Naive thymus-derived CD4-positive, alpha-beta T cell (primary cell): ENCODE measurements around the gene APBA2. TPM values are rescaled to one million over a fixed set of nuclear protein-coding genes. Genes with fewer than 3 reads are reported as not detected.
A peak's percentile ranks its signal among the peaks of the same experiment; 100 is the strongest.

Experiments used
- ATAC-seq: fragments of 150-1000 bp; cut with Tn5 transposase; 2 replicates; pipeline ENCODE4 v1.10.0; 2021; ENCODE audit warnings: mild to moderate bottlenecking, moderate library complexity
- CTCF ChIA-PET: fragments of 350-600 bp; sonication (Branson Sonifier 250); formaldehyde crosslinking; loops from one replicate; lab custom pipeline; 2021; ENCODE audit warnings: antibody characterized with exemption; lab: Charles Lee
- POLR2A ChIA-PET: fragments of 350-600 bp; sonication (Branson Sonifier 250); formaldehyde crosslinking; loops from one replicate; lab custom pipeline; 2021; ENCODE audit warnings: antibody characterized with exemption, inconsistent platforms; lab: Charles Lee
- DNase-seq, 9 donors: peaks; one replicate each; pipeline versions ENCODE4 v3.0.0 to v3.0.0-alpha.2; 2020 to 2022; ENCODE audit warnings: mixed read lengths in 1 of 9
- H3K27ac ChIP-seq: one replicate; pipeline ENCODE4 v1.7.0; 2013; ENCODE audit warnings: mild to moderate bottlenecking, low read depth, low read length, moderate library complexity
- H3K27me3 ChIP-seq, 2 donors: one replicate each; pipeline ENCODE4 v1.7.0; 2013; ENCODE audit warnings: low read length in 2 of 2, mild to moderate bottlenecking in 2 of 2, moderate library complexity in 2 of 2; ENCODE audit not compliant: control insufficient read depth in 2 of 2, insufficient read depth in 2 of 2
- H3K36me3 ChIP-seq, 3 experiments: 1 replicate in 2 of 3; 2 replicates in 1 of 3; pipeline ENCODE4 v1.7.0; 2013; ENCODE audit warnings: low read length in 3 of 3, mild to moderate bottlenecking in 3 of 3, moderate library complexity in 1 of 3; ENCODE audit not compliant: insufficient read depth in 3 of 3, control insufficient read depth in 2 of 3
- H3K4me1 ChIP-seq, 2 donors: one replicate each; pipeline ENCODE4 v1.7.0; 2013; ENCODE audit warnings: low read length in 2 of 2, mild to moderate bottlenecking in 2 of 2, moderate library complexity in 1 of 2; ENCODE audit not compliant: control insufficient read depth in 2 of 2, insufficient read depth in 2 of 2
- H3K4me3 ChIP-seq: 2 replicates; pipeline ENCODE4 v1.7.0; 2013; ENCODE audit warnings: mild to moderate bottlenecking, low read length
- H3K9me3 ChIP-seq, 3 experiments: 1 replicate in 2 of 3; 2 replicates in 1 of 3; pipeline ENCODE4 v1.7.0; 2013; ENCODE audit warnings: low read length in 3 of 3; ENCODE audit not compliant: control insufficient read depth in 2 of 3
- H3K27ac Mint-ChIP-seq, 9 donors: one replicate each; pipeline ENCODE4 v1.8.0; 2020 to 2022; ENCODE audit warnings: mixed read lengths in 9 of 9, mild to moderate bottlenecking in 8 of 9, moderate library complexity in 5 of 9, inconsistent platforms in 2 of 9
- H3K27me3 Mint-ChIP-seq, 5 donors: one replicate each; pipeline ENCODE4 v1.8.0; 2021 to 2022; ENCODE audit warnings: mixed read lengths in 5 of 5, mild to moderate bottlenecking in 1 of 5
- H3K36me3 Mint-ChIP-seq, 5 donors: one replicate each; pipeline ENCODE4 v1.8.0; 2020 to 2022; ENCODE audit warnings: mixed read lengths in 5 of 5, mild to moderate bottlenecking in 3 of 5, inconsistent platforms in 1 of 5
- H3K4me1 Mint-ChIP-seq, 7 donors: one replicate each; pipeline ENCODE4 v1.8.0; 2020 to 2022; ENCODE audit warnings: mixed read lengths in 7 of 7, mild to moderate bottlenecking in 3 of 7, inconsistent platforms in 1 of 7
- H3K4me3 Mint-ChIP-seq, 10 donors: one replicate each; pipeline ENCODE4 v1.8.0; 2020 to 2022; ENCODE audit warnings: mild to moderate bottlenecking in 10 of 10, mixed read lengths in 10 of 10, moderate library complexity in 6 of 10, inconsistent platforms in 2 of 10
- H3K9me3 Mint-ChIP-seq, 11 donors: one replicate each; pipeline ENCODE4 v1.8.0; 2020 to 2022; ENCODE audit warnings: mixed read lengths in 11 of 11, mild to moderate bottlenecking in 4 of 11, inconsistent platforms in 1 of 11, moderate library complexity in 1 of 11
- intact Hi-C, 2 donors: fragments of 100-400 bp; cut with micrococcal nuclease; formaldehyde crosslinking; loops; one replicate each; pipeline ENCODE4 v1.15.1; 2023
- polyA plus RNA-seq, 2 donors: library from polyadenylated mRNA; unstranded; fragments of 300-500 nt; fragmentation: Illumina TruSeq; gene quantifications; one replicate each; pipeline ENCODE4 v1.2.3, GENCODE V29; 2021
- total RNA-seq, 6 experiments: library from RNA in 5 of 6; stranded (reverse) in 5 of 6; gene quantifications; 1 replicate in 5 of 6; 2 replicates in 1 of 6; pipeline ENCODE4 v1.2.3 and lab custom pipeline; 2021 to 2026

Gene APBA2
- total and polyA plus RNA-seq, 7 experiments from 2014 or later, result 7.7 to 139 (median 110) TPM

GRCh38 chr15:28913171-28913765 lies 27.5 kb downstream of the APBA2 start:
- peaks cover 0 to 12% (median 7%) of the 10 kb centered on the region in 5 donors for H3K36me3 Mint-ChIP-seq
- H3K4me1 ChIP-seq, result peaks cover 0 to 25% of the 10 kb centered on the region in 2 donors
- no peaks in the 10 kb centered on the region for H3K27me3 ChIP-seq
- H3K27me3 Mint-ChIP-seq, result no peaks in the 10 kb centered on the region
- H3K36me3 ChIP-seq, result peaks cover 0 to 6% (median 0%) of the 10 kb centered on the region in 3 experiments
- ATAC-seq (no peak), DNase-seq (no peak)
- H3K27ac Mint-ChIP-seq, result peak overlapping the region in 1 of 9 donors; percentile 51
- no peaks in the 10 kb centered on the region for H3K9me3 Mint-ChIP-seq
- ChIA-PET POLR2A (interaction anchor here (1.3 to 1.5 kb wide), 4 partner anchors 8 to 28 kb away, joined by 3 to 6 read pairs (median 4); partner anchors contain the start of gene APBA2), CTCF (interaction anchor here (1.2 kb wide), 1 partner anchor 62 kb away, joined by 4 read pairs; no protein-coding TSS in a partner anchor)
- no peaks in the 10 kb centered on the region for H3K9me3 ChIP-seq
- H3K27ac ChIP-seq, result no peak overlapping the region
- intact Hi-C loops, result no loop called here
- no peak overlapping the region for H3K4me3 ChIP-seq
- H3K4me3 Mint-ChIP-seq, result peak overlapping the region in 1 of 10 donors; percentile 13
- peaks cover 0 to 58% (median 47%) of the 10 kb centered on the region in 7 donors for H3K4me1 Mint-ChIP-seq

- Histone ChIP-seq H3K27me3 (no peaks in the 10 kb centered on the region), H3K27ac (no peak overlapping the region), H3K9me3 (no peaks in the 10 kb centered on the region), H3K36me3 (peaks cover 0 to 6% (median 0%) of the 10 kb centered on the region in 3 experiments), H3K4me3 (no peak overlapping the region), H3K4me1 (peaks cover 0 to 27% of the 10 kb centered on the region in 2 donors)
- ChIA-PET CTCF (no interaction called here), POLR2A (interaction anchor here (0.9 to 1.1 kb wide), 2 partner anchors 23 to 33 kb away, joined by 3 to 4 read pairs; no protein-coding TSS in a partner anchor)
- peaks cover 0 to 5% (median 4%) of the 10 kb centered on the region in 5 donors for H3K36me3 Mint-ChIP-seq
- H3K4me1 Mint-ChIP-seq, result peaks cover under 1 to 54% (median 45%) of the 10 kb centered on the region in 7 donors
- H3K27ac Mint-ChIP-seq, result peak overlapping the region in 3 of 9 donors; percentile 38 to 74 (median 70)
- ATAC-seq (no peak), DNase-seq (no peak)
- H3K27me3 Mint-ChIP-seq, result no peaks in the 10 kb centered on the region
- H3K9me3 Mint-ChIP-seq, result no peaks in the 10 kb centered on the region
- intact Hi-C loops, result no loop called here
- H3K4me3 Mint-ChIP-seq, result no peak overlapping the region
These were observed 28.3 kb downstream of the APBA2 start for GRCh38 chr15:28914046-28914445.

GRCh38 chr15:28914483-28915023 lies 28.8 kb downstream of the APBA2 start:
- no peak overlapping the region for H3K4me3 ChIP-seq
- H3K27ac ChIP-seq, result no peak overlapping the region
- H3K4me1 ChIP-seq, result peaks cover 0 to 31% of the 10 kb centered on the region in 2 donors
- no peaks in the 10 kb centered on the region for H3K27me3 ChIP-seq
- Mint-ChIP-seq H3K4me3 (no peak overlapping the region), H3K9me3 (no peaks in the 10 kb centered on the region), H3K27ac (no peak overlapping the region), H3K36me3 (no peaks in the 10 kb centered on the region), H3K27me3 (no peaks in the 10 kb centered on the region), H3K4me1 (peaks cover 3 to 54% (median 42%) of the 10 kb centered on the region in 7 donors)
- no peak for DNase-seq
- H3K9me3 ChIP-seq, result no peaks in the 10 kb centered on the region
- H3K36me3 ChIP-seq, result peaks cover 0 to 6% (median 0%) of the 10 kb centered on the region in 3 experiments
- POLR2A ChIA-PET, result interaction anchor here (0.9 to 1.1 kb wide), 2 partner anchors 23 to 33 kb away, joined by 3 to 4 read pairs; no protein-coding TSS in a partner anchor
- ATAC-seq, result no peak
- CTCF ChIA-PET, result no interaction called here
- intact Hi-C loops, result no loop called here

GRCh38 chr15:28915041-28915810 lies 29.5 kb downstream of the APBA2 start:
- H3K27ac ChIP-seq, result no peak overlapping the region
- intact Hi-C loops, result no loop called here
- no peak for DNase-seq
- H3K27ac Mint-ChIP-seq, result no peak overlapping the region
- ATAC-seq, result peak; percentile 14
- ChIA-PET POLR2A (interaction anchor here (0.9 to 1.1 kb wide), 2 partner anchors 24 to 32 kb away, joined by 3 to 4 read pairs; no protein-coding TSS in a partner anchor), CTCF (no interaction called here)
- H3K4me1 Mint-ChIP-seq, result peaks cover 9 to 54% (median 42%) of the 10 kb centered on the region in 7 donors
- no peak overlapping the region for H3K4me3 ChIP-seq
- H3K4me3 Mint-ChIP-seq, result no peak overlapping the region
- H3K27me3 ChIP-seq, result no peaks in the 10 kb centered on the region
- peaks cover 0 to 38% of the 10 kb centered on the region in 2 donors for H3K4me1 ChIP-seq
- H3K36me3 Mint-ChIP-seq, result no peaks in the 10 kb centered on the region
- no peaks in the 10 kb centered on the region for H3K9me3 Mint-ChIP-seq
- peaks cover 0 to 6% (median 0%) of the 10 kb centered on the region in 3 experiments for H3K36me3 ChIP-seq
- no peaks in the 10 kb centered on the region for H3K27me3 Mint-ChIP-seq
- H3K9me3 ChIP-seq, result no peaks in the 10 kb centered on the region

- Histone ChIP-seq H3K36me3 (peaks cover 0 to 6% (median 0%) of the 10 kb centered on the region in 3 experiments), H3K9me3 (no peaks in the 10 kb centered on the region), H3K27ac (no peak overlapping the region), H3K4me1 (peaks cover 0 to 45% of the 10 kb centered on the region in 2 donors), H3K27me3 (no peaks in the 10 kb centered on the region), H3K4me3 (no peak overlapping the region)
- peaks cover 16 to 55% (median 42%) of the 10 kb centered on the region in 7 donors for H3K4me1 Mint-ChIP-seq
- ChIA-PET CTCF (no interaction called here), POLR2A (no interaction called here)
- H3K27ac Mint-ChIP-seq, result peak overlapping the region in 1 of 9 donors; percentile 62
- intact Hi-C loops, result no loop called here
- H3K27me3 Mint-ChIP-seq, result no peaks in the 10 kb centered on the region
- no peaks in the 10 kb centered on the region for H3K36me3 Mint-ChIP-seq
- ATAC-seq (no peak), DNase-seq (no peak)
- no peaks in the 10 kb centered on the region for H3K9me3 Mint-ChIP-seq
- H3K4me3 Mint-ChIP-seq, result peak overlapping the region in 1 of 10 donors; percentile 56
These were observed 30.2 kb downstream of the APBA2 start for GRCh38 chr15:28915935-28916334.

GRCh38 chr15:28917791-28918140 lies 32.0 kb downstream of the APBA2 start:
- Mint-ChIP-seq H3K27me3 (no peaks in the 10 kb centered on the region), H3K9me3 (no peaks in the 10 kb centered on the region), H3K4me1 (peaks cover 24 to 54% (median 43%) of the 10 kb centered on the region in 7 donors), H3K36me3 (peaks cover 0 to 13% (median 0%) of the 10 kb centered on the region in 5 donors), H3K27ac (peak overlapping the region in 8 of 9 donors; percentile 57 to 88 (median 76)), H3K4me3 (peak overlapping the region in 9 of 10 donors; percentile 11 to 82 (median 60))
- Histone ChIP-seq H3K27ac (no peak overlapping the region), H3K4me1 (peaks cover 0 to 46% of the 10 kb centered on the region in 2 donors), H3K36me3 (peaks cover 0 to 15% (median 3%) of the 10 kb centered on the region in 3 experiments), H3K9me3 (no peaks in the 10 kb centered on the region), H3K27me3 (no peaks in the 10 kb centered on the region), H3K4me3 (no peak overlapping the region)
- POLR2A ChIA-PET, result interaction anchor here (1.5 to 1.7 kb wide), 2 partner anchors 21 to 32 kb away, joined by 3 to 5 read pairs; partner anchors contain the start of gene APBA2
- CTCF ChIA-PET, result interaction anchor here (0.6 kb wide), 1 partner anchor 33 kb away, joined by 3 read pairs; no protein-coding TSS in a partner anchor
- ATAC-seq (no peak), DNase-seq (no peak)
- intact Hi-C loops, result no loop called here
